ENCODE data around the gene VBP1. TPM values are rescaled to one million over a fixed set of nuclear protein-coding genes. Genes with fewer than 3 reads are reported as not detected.

The VBP1 gene
- total RNA-seq, 1 donor = 80.8 TPM

- no peak for DNase-seq (ENCODE audit: low read depth)
- TF ChIP-seq, protein P1, sequence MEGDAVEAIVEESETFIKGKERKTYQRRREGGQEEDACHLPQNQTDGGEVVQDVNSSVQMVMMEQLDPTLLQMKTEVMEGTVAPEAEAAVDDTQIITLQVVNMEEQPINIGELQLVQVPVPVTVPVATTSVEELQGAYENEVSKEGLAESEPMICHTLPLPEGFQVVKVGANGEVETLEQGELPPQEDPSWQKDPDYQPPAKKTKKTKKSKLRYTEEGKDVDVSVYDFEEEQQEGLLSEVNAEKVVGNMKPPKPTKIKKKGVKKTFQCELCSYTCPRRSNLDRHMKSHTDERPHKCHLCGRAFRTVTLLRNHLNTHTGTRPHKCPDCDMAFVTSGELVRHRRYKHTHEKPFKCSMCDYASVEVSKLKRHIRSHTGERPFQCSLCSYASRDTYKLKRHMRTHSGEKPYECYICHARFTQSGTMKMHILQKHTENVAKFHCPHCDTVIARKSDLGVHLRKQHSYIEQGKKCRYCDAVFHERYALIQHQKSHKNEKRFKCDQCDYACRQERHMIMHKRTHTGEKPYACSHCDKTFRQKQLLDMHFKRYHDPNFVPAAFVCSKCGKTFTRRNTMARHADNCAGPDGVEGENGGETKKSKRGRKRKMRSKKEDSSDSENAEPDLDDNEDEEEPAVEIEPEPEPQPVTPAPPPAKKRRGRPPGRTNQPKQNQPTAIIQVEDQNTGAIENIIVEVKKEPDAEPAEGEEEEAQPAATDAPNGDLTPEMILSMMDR (IDR thresholded peaks at IDR 0.05; ENCODE audit: insufficient read depth, low read length) = no peak
- no peak overlapping the region for H3K4me3 ChIP-seq (ENCODE audit: low read depth, low read length)
Measured at GRCh38 chrX:155235891-155236290, 19.6 kb downstream of the VBP1 start.

DNA sequence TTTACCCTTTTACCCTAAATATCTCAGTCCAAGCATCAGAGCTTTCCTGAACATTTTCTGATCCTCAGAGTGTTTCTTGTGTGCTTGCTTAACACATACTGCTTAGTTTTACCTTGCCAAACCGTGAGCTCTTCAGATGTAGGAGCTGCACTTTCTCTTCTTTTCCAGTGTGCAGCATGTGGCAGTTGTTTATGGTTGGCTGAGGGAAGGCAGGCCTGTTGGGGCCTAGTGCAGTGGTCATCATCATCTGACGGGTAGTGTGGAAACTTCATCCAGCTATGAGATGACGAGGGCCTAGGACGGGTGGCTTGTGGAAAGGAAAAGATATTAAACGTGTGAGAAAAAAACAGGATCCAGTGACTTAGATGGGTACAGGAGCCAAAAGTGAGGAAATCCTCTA is 21.5 kb downstream of the VBP1 start:
- TF ChIP-seq, protein P1 (IDR thresholded peaks at IDR 0.05; ENCODE audit: insufficient read depth, low read length) = no peak
- DNase-seq (ENCODE audit: low read depth) = no peak
- H3K4me3 ChIP-seq (ENCODE audit: low read depth, low read length) = no peak overlapping the region

GRCh38 chrX:155242300-155242699 is 26.0 kb downstream of the VBP1 start:
- TF ChIP-seq, protein P1 (IDR thresholded peaks at IDR 0.05; ENCODE audit: insufficient read depth, low read length) = no peak
- DNase-seq (ENCODE audit: low read depth) = no peak
- H3K4me3 ChIP-seq (ENCODE audit: low read depth, low read length) = no peak overlapping the region

DNA sequence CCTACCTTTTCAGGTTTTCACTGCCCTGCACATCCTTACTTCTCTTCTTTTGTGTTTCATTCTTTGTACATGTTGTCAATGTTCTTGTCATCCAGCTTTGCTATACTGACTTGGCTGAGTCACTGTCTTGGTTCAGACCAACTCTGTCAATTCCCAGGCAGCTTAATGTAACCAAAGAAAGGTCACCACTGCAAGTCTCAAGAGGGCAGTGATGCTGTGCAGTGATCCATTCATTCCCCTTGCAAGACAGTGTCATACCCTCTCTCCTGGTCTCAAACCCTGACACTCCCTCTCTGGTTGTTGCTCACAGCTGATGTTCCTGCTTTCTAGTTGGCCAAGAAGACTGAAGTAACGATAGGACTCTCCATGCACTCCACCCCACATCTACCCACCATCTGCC is 30.5 kb downstream of the VBP1 start:
- H3K4me3 ChIP-seq (ENCODE audit: low read depth, low read length) = no peak overlapping the region
- TF ChIP-seq, protein P1 (IDR thresholded peaks at IDR 0.05; ENCODE audit: insufficient read depth, low read length) = no peak
- DNase-seq (ENCODE audit: low read depth) = no peak

- DNase-seq (ENCODE audit: low read depth) = no peak
- no peak overlapping the region for H3K4me3 ChIP-seq (ENCODE audit: low read depth, low read length)
- TF ChIP-seq, protein P1 (IDR thresholded peaks at IDR 0.05; ENCODE audit: insufficient read depth, low read length) = no peak
Measured at GRCh38 chrX:155247497-155247896, 31.2 kb downstream of the VBP1 start.

- DNase-seq (ENCODE audit: low read depth) = no peak
- TF ChIP-seq, protein P1 (IDR thresholded peaks at IDR 0.05; ENCODE audit: insufficient read depth, low read length) = no peak
- no peak overlapping the region for H3K4me3 ChIP-seq (ENCODE audit: low read depth, low read length)
Measured at GRCh38 chrX:155251391-155251790, 35.1 kb downstream of the VBP1 start.

DNA sequence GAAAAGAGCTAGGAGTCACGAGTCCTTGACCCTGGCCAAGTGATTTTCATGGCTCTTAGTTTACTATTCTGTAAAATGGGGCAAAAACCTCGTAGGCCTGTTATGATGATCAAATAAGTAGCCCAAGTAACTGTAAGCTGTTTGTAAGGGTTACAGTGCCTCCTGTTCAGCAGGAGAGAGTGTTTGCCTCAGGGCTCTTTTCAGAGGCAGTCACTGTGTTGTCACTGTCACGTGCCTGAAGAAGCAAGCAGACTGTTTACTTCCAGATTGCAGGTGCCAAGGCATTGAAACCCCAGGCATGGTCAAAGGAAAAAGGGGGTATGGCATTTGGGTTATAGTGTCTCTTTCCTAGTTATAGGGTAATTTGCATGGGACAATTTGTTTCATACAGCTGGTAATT is 43.5 kb downstream of the VBP1 start:
- no peak for DNase-seq (ENCODE audit: low read depth)
- no peak overlapping the region for H3K4me3 ChIP-seq (ENCODE audit: low read depth, low read length)
- TF ChIP-seq, protein P1 (IDR thresholded peaks at IDR 0.05; ENCODE audit: insufficient read depth, low read length) = no peak

All from fibroblast of the aortic adventitia (primary cell).